LNCAP (cell line): ENCODE data around the gene NOL8.

Experiments
- TF ChIP-seq, protein P1 (sequence below): fragments of 450-650 bp; IDR thresholded peaks from 2 replicates; pipeline ENCODE4 v1.5.1; 2017; ENCODE audit warnings: mild to moderate bottlenecking

Gene NOL8

DNA sequence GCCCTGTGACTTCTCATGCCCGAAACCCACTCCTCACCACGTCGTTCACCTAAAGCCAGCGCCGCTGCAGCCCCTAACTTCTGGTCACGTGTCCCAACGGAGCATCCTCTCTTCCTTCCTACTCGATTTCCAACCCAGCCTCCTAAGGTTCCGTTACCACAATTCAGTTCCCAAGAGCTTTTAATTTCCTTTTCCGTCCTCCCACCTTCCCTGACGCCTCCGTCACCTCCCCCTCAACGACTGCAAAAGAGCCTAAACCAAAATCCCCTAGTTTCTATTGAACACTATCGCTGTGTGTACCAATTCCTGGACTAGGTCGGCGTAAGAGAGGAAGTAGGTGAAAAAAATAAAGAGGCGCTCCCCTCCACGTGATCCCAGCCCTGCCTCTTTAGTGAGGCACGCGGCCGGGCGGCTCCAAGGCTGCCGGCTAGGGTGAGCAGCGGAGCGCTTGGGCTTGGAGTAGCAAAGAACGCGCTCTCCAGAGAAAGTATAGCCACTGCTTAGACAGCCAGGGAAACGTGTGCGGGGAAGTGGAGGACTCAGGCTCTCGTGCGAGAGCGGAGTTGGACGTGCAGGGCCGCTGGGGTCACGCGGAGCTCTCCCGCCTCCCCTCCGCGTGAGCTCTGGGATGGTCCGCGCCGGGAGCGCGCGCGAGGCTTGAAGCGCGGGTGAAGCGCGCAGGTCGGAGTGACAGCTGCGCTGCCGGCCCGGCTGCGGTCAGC is at the start of gene NOL8, which contains the start of gene CENPP:
Gene NOL8 (minus strand): TSS at position 82 of the 722 bp plus-strand sequence. CDS start 1,189 bp downstream, outside the sequence.
Gene CENPP (plus strand): TSS at position 685 of the 722 bp plus-strand sequence.
- TF ChIP-seq, protein P1, sequence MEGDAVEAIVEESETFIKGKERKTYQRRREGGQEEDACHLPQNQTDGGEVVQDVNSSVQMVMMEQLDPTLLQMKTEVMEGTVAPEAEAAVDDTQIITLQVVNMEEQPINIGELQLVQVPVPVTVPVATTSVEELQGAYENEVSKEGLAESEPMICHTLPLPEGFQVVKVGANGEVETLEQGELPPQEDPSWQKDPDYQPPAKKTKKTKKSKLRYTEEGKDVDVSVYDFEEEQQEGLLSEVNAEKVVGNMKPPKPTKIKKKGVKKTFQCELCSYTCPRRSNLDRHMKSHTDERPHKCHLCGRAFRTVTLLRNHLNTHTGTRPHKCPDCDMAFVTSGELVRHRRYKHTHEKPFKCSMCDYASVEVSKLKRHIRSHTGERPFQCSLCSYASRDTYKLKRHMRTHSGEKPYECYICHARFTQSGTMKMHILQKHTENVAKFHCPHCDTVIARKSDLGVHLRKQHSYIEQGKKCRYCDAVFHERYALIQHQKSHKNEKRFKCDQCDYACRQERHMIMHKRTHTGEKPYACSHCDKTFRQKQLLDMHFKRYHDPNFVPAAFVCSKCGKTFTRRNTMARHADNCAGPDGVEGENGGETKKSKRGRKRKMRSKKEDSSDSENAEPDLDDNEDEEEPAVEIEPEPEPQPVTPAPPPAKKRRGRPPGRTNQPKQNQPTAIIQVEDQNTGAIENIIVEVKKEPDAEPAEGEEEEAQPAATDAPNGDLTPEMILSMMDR = no peak

DNA sequence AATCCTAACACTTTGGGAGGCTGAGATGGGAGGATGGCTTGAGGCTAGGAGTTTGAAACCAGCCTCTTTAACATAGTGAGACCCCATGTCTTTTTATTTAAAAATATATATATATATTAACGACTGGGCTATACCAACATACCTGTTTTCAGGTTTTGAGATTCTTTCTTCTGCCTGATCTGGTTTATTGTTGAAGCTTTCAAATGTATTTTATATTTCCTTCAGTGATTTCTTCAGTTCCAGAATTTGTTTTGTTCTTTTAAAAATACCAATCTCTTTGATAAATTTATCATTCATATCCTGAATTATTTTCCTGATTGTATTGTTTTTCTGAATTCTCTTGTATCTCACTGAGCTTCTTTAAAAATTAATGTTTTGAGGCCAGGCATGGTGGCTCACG is 48.0 kb upstream of the NOL8 start:
- TF ChIP-seq, protein P1 = no peak

DNA sequence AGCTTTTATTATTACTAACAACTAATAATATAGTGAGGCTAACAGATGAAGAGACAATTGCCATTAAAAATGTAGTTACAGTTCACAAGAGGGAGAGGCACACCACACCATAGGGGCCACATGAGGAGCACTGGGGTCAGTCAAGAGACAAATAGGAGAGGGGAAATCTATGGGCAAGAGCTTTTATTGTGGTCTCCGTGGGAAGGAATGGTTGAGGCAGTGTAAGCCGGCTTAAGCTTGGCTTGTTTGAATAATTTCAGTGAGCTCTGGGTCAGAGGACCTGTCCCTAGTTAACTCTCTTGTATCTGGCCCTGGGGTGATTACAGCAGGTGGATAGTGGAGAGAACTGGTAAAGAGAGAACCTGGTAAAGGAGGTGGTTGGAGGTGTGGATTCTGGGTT is 43.9 kb upstream of the NOL8 start:
- TF ChIP-seq, protein P1 = no peak

DNA sequence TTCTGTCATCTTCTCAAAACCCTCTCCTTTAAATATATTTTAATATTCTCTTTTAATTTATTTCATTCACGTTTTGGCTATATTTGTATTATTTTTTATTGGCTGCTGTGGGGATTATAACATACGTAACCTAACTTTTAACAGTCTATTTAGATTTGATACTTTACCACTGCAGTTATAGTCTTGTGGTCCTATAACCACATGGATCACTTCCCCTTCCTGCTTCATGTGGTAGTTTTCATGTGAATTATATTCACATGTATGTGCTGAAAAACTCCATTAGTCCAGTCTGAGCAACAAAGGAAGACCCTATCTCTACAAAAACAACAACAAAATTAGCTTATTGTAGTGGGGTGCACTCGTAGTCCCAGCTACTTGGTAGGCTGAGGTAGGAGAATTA is 34.9 kb upstream of the NOL8 start:
- TF ChIP-seq, protein P1 = no peak

DNA sequence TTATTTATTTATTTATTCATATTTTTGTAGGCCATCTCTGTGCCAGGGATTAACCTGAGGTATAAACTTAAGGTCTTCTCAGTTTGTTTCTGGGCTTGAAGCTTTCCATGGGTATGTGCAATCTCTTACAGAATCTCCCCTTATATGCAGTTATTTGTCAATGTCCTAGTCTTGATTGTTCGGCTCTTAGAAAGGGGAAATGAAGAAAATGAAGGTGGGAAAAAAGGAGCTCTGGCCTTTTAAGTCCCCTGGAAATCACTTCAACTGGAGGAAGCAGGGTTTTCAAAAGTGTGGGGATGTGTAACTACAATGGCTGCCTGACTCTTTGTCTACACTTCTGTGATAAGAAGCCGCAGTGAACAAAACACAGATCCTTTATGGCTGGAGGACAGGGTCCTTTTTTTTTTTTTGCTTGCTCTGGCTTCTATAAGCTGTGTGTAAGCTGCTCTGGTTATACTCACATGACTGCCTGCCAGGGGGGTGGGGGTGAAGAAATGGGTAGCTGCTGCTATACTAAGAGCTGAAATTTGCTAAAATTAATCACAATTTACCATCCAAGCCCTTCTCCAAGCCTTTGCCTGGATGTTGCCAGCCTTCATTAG is 34.3 kb upstream of the NOL8 start:
- TF ChIP-seq, protein P1 = no peak

DNA sequence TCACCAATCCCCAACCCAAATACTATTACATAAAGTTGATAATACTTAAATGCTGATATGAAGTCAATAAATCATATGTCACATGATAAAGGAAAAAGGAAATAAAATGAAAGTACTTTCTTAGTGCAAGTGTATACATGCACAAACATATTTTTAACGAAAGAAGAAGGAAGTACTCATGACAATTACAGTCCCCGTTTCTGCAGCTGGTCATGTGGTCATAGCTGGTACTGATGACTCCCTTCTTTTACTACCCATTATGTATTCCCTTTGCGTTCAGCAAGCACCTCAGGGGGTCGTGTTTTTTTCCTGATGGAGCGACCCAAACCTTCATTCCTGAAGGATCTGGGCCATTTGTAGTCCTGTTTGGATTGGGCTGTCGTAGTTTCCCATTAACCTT is 27.9 kb upstream of the NOL8 start:
- TF ChIP-seq, protein P1 = no peak

DNA sequence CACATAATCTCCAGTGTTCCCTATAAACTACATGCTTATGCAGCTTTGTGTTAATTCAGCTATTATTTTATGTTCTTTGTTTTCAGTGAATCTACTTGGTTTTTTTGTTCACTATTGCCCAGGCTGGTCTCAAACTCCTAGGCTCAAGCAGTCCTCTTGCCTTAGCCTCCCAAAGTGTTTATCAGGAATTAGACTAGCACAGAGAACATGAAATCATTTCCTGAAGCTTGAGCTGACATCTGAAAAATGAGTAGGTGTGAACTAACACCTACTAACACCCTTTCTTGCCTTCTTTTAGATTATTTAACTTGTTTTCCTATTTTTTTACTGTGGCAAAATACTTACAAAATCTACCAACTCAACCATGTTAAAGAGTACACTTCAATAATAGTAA is 25.6 kb upstream of the NOL8 start:
- TF ChIP-seq, protein P1 = no peak
